Keratinocyte (primary cell): ENCODE data around the gene IVL.

Source experiments
- CTCF ChIP-seq, 3 experiments: IDR thresholded peaks in 1 of 3; conservative IDR thresholded peaks in 1 of 3; optimal IDR thresholded peaks in 1 of 3; 2 replicates in 2 of 3; 3 replicates in 1 of 3; pipeline versions ENCODE3 to v1.5.1; 2011; ENCODE audit warnings: low read length in 3 of 3, mild to moderate bottlenecking in 3 of 3, moderate library complexity in 2 of 3, control low read depth in 1 of 3, inconsistent platforms in 1 of 3; ENCODE audit not compliant: insufficient read depth in 2 of 3; ENCODE audit errors: extremely low read depth in 1 of 3
- EZH2 ChIP-seq: IDR thresholded peaks from one replicate; pipeline ENCODE4 v1.6.1; 2012; ENCODE audit warnings: inconsistent platforms, mild to moderate bottlenecking, low read length, moderate library complexity

DNA sequence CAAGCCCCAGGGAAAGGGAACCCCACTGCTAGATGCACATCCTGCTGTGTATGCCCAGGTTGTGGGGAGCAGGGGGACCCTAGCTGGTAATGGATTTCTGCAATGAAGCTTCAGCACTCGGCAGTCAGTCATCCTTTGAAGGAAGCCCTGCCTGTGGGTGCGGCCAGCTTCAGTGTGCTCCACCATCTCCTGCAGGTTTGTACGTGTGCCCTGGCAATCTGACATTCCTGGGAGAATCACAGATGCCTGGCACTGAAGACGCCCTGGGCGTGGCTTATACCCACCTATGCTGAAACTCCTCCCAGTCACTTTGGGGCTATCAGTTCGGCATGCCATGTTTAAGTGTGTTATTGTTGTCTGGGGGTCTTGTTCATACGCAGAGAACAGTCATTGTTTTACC, 45.4 kb downstream of the IVL start:
- TF ChIP-seq CTCF (optimal IDR thresholded peaks at IDR 0.05 in 1 of 3, IDR thresholded peaks at IDR 0.05 in 1 of 3, conservative IDR thresholded peaks at IDR 0.05 in 1 of 3; ENCODE audit: extremely low read depth in 1 of 3, insufficient read depth in 2 of 3, low read length in 3 of 3) (no peak), EZH2 (no peak)
